ENCODE measurements around the gene PEX26. TPM values are rescaled to one million over a fixed set of nuclear protein-coding genes. Genes with fewer than 3 reads are reported as not detected.
"Not testable (repeated sequence)": the region's sequence is repeated elsewhere in the genome, so short reads cannot be mapped to it uniquely, and the experiment has no call there.

PEX26 gene
- total RNA-seq, 1 donor from 2014 or later, result 31.5 TPM

- peaks cover 5% of the 10 kb centered on the region for H3K4me1 ChIP-seq
- no peak for TF ChIP-seq CTCF (IDR thresholded peaks at IDR 0.05)
- intact Hi-C loops (cut with DNase I), result no loop called here
- no peaks in the 10 kb centered on the region for H3K27me3 ChIP-seq (ENCODE audit: low read depth)
- H3K36me3 ChIP-seq, result no peaks in the 10 kb centered on the region
- ATAC-seq (no peak), DNase-seq (no peak)
- H3K9me3 ChIP-seq, result no peaks in the 10 kb centered on the region
- H3K27ac ChIP-seq, result no peak overlapping the region
- H3K4me3 ChIP-seq, result no peak overlapping the region
These were observed 14.5 kb upstream of the PEX26 start for GRCh38 chr22:18063306-18063705.

GRCh38 chr22:18063715-18064114 is 14.1 kb upstream of the PEX26 start:
- H3K4me1 ChIP-seq; intact Hi-C loops (cut with DNase I); H3K9me3 ChIP-seq; DNase-seq; H3K27ac ChIP-seq; H3K36me3 ChIP-seq; ATAC-seq; H3K27me3 ChIP-seq (ENCODE audit: low read depth); H3K4me3 ChIP-seq: not testable (repeated sequence)

- no peak for TF ChIP-seq CTCF (IDR thresholded peaks at IDR 0.05)
- no peaks in the 10 kb centered on the region for H3K9me3 ChIP-seq
- H3K27ac ChIP-seq, result no peak overlapping the region
- peaks cover 5% of the 10 kb centered on the region for H3K4me1 ChIP-seq
- H3K27me3 ChIP-seq (ENCODE audit: low read depth), result no peaks in the 10 kb centered on the region
- ATAC-seq, result no peak
- no peaks in the 10 kb centered on the region for H3K36me3 ChIP-seq
- no peak overlapping the region for H3K4me3 ChIP-seq
- intact Hi-C loops (cut with DNase I), result no loop called here
- no peak for DNase-seq
These were observed 13.2 kb upstream of the PEX26 start for GRCh38 chr22:18064636-18065035.

GRCh38 chr22:18065256-18065655 is 12.5 kb upstream of the PEX26 start:
- H3K27me3 ChIP-seq (ENCODE audit: low read depth), result no peaks in the 10 kb centered on the region
- DNase-seq (no peak), ATAC-seq (no peak)
- H3K4me1 ChIP-seq, result peaks cover 5% of the 10 kb centered on the region
- no peaks in the 10 kb centered on the region for H3K36me3 ChIP-seq
- H3K4me3 ChIP-seq, result no peak overlapping the region
- no peaks in the 10 kb centered on the region for H3K9me3 ChIP-seq
- intact Hi-C loops (cut with DNase I), result no loop called here
- no peak overlapping the region for H3K27ac ChIP-seq
- no peak for TF ChIP-seq CTCF (IDR thresholded peaks at IDR 0.05)

- TF ChIP-seq CTCF (IDR thresholded peaks at IDR 0.05), result no peak
These were observed 11.5 kb upstream of the PEX26 start for GRCh38 chr22:18066181-18066859.

GRCh38 chr22:18067121-18067520 is 10.7 kb upstream of the PEX26 start:
- intact Hi-C loops (cut with DNase I), result no loop called here
- Histone ChIP-seq H3K27me3 (ENCODE audit: low read depth) (no peaks in the 10 kb centered on the region), H3K4me1 (no peaks in the 10 kb centered on the region), H3K27ac (no peak overlapping the region), H3K36me3 (no peaks in the 10 kb centered on the region), H3K4me3 (no peak overlapping the region), H3K9me3 (no peaks in the 10 kb centered on the region)
- DNase-seq (no peak), ATAC-seq (no peak)
- no peak for TF ChIP-seq CTCF (IDR thresholded peaks at IDR 0.05)

More at GRCh38 chr22:18066181-18066859, 11.5 kb upstream of the PEX26 start:
- DNase-seq, result no peak
- Histone ChIP-seq H3K9me3 (no peaks in the 10 kb centered on the region), H3K4me1 (no peaks in the 10 kb centered on the region), H3K27ac (no peak overlapping the region), H3K4me3 (no peak overlapping the region), H3K27me3 (ENCODE audit: low read depth) (no peaks in the 10 kb centered on the region), H3K36me3 (no peaks in the 10 kb centered on the region)
- no peak for ATAC-seq
- intact Hi-C loops (cut with DNase I), result no loop called here

All from lower lobe of right lung (tissue), 2 donors.